H54 (cell line): ENCODE data around the gene LIN7C.

Experiments
- DNase-seq: peaks from one replicate; pipeline ENCODE4 v3.0.0; 2011; ENCODE audit warnings: low spot score, mixed read lengths; ENCODE audit not compliant: insufficient read length
- FAIRE-seq: peaks from 3 replicates; lab custom pipeline; 2011; peaks lifted over from hg19 to GRCh38; lab: Jason Lieb, UNC
- POLR2A ChIP-seq: IDR thresholded peaks from 2 replicates; pipeline ENCODE4 v1.6.1; 2011; ENCODE audit warnings: low read depth, mild to moderate bottlenecking, low read length

LIN7C gene

DNA sequence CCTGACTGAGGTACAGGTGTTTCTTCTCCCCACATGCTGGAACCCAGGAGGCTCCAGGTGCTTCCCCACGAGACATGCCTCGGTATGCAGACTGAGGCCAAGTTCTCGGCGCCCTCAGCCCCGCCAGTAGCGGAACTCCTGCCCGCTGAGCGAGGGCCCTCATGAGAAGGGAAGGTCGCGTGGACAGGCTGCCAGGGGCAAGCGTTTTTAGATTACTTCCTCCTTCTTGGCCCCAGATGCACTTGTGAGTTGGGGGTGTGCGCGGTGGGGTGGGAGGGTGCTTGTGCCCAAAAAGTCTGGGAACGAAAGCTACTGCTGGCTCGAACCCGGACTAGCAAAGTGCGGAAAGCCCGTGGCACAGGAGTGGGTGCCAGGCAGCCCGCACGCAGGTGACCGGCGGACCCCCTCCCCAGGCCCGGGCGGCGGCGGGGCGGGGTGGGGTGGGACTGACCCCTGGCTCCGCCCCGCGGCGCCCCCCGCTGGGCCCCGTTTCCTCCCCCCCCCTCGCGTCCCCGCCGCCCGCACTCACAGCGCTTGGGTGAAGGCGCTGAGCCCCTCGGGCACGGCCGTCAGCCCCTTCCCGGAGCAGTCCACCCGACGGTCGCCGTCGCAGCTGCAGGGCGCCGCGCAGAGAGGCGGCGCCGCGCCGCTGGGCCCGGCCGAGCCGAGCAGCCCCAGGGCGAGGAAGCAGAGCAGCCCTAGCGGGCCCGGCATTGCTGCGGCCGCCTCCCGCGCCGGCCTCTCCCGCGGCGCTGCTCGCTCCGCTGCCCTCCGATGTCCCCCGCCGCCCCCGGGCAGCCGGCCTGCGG lies 34.8 kb downstream of the LIN7C start:
- no peak; the same call in 1 of the 2 replicates for TF ChIP-seq POLR2A
- FAIRE-seq, result no peak
- no peak for DNase-seq

DNA sequence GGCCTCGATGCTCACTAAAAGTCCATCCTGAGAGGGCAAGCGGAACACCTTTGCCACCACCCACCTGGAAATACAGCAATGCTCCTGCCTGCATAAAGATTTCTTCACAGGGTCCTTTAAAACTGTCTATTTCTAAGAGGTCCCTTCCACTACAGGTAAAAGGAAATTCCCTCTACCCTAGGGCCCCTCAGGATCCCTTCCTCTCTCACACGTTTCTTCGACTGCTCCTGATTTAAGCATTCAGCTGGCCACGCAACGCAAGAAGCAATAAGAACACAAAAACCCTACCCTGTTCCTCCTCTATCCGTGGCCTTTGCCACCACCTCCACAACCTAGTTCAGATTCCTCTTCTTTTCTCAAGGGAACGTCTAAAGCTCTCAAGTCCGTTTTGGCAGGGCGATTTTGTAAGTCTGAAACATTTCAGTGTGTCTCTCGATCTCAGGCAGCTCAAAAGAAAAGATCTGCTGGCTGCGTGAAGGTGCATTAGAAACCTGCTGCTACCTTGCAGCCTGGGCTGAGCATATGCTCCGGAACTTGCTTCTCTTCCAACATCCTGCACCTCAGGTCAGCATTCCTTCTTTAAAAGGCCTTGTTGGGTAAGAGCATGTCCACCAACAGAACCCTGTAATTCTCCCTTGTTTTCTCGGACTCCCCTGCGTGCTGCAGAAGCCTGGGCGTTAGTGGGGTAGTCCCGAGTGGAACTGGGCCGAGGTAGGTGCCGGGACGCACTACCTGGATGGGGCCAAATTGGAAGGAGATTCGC lies 35.6 kb downstream of the LIN7C start:
- no peak for TF ChIP-seq POLR2A
- DNase-seq (no peak), FAIRE-seq (no peak)

DNA sequence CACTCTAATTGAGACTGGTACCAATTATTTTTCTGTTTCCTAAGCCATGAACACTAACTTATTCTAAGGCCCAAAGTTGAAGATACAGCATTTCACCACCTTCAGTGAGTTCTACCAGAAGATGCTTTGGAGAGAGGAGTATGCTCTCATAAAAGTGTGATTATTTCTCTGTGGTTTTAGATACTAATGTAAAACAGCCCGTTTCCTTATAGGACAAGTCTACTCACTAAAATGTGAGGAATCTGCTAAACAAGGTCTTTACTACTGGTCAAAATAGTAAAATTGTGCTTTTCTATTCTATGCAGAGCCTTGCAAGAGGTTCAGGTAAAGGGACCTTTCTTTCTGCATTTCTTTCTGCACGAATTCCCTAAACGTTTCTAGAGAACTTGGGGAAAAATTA lies 36.4 kb downstream of the LIN7C start:
- no peak for DNase-seq
- TF ChIP-seq POLR2A, result no peak
- FAIRE-seq, result no peak

DNA sequence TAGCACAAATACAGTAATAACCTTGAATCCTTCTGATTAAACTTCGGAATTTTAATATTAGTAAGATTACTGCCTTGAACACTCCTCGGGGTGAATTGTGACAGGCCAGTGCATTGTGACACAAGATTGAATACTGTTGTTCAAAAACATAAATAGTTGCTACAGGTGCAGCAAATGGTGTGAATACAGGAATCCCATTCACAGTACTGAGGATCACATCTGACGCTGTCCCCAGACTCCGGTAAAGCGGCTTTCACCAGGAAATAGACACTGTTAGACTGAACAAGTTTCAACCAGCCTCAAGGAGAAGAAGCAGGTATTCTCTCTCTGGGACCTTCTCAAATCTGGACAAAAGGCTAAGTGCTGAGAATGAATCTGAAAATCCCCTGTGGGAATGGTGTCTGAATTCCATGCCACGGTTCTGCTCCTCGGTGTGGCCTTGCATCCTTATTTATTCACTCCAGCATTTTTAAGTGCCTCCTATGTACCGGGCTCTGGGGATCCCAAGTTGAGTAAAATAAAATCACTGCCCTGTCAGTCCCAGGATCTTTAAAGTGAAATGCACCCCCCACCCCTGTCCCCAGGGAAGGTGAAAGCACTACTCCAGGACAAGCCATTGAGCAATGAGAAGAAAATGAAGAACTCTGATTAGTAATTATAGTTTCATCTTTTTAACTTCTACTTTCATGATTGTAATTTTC lies 37.4 kb downstream of the LIN7C start:
- DNase-seq (no peak), FAIRE-seq (no peak)
- TF ChIP-seq POLR2A, result no peak

DNA sequence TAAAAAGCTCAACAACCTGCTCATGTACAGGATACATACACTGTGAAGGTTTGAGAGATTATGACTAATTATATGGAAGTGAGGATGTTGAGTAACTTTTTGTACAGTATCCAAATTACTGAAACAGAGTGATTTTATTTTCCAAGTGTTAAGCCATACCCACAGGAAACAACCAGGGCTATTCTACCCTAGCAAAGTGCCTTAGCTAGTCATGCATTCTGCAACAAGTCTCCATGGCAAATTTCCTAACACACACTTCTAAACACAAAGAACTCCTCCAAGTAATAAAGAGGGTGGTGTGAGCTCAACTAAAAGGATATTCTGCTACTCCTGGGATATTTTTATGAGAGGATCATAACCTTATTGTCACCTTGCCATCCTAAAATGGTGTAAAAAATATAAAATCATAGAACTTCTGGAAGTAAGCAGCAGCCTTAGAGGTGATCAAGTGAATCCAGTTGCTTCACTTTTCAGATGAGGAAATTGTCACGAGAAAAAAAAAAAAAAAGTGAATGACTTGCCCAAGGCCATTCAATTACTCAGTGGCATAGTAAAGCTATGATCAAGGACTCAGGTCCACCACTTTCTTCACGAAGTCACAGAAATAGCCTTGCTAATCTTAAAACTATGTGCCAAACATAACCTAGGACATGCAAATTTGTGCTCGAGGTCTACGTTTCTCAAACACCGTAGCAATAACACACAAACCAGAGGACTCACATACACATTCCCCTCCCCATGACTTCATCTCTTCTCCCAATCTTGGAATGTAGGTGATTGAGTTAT lies 38.2 kb downstream of the LIN7C start:
- TF ChIP-seq POLR2A, result no peak
- no peak for DNase-seq
- peak; percentile 64 for FAIRE-seq

GRCh38 chr11:27467181-27467913 lies 39.2 kb downstream of the LIN7C start:
- no peak for TF ChIP-seq POLR2A
- DNase-seq (no peak), FAIRE-seq (no peak)

GRCh38 chr11:27466363-27466762 lies 40.2 kb downstream of the LIN7C start:
- FAIRE-seq (no peak), DNase-seq (no peak)
- no peak for TF ChIP-seq POLR2A

- DNase-seq (no peak), FAIRE-seq (no peak)
- TF ChIP-seq POLR2A, result no peak
Observed at GRCh38 chr11:27465629-27466028, 40.9 kb downstream of the LIN7C start.

GRCh38 chr11:27464909-27465308 lies 41.7 kb downstream of the LIN7C start:
- DNase-seq (no peak), FAIRE-seq (no peak)

DNA sequence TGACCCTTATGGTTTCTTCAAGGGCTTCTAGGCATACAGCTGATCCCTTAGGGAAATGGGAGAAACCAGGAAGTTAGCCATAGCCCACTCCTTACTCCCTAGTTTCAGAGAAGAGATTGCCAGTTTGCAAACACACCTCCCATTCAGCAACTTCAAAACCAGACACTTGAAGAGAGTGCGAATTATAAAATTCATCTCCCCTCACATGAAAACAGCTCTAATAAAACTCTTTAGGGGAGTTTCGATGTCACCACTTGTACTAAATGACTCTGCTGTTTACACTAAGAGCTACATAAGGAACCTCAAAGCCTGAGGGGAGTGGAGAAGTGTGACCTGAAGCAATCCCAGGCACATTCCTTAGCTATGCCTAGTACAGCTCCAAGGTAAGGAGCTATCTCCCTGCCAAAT lies 42.3 kb downstream of the LIN7C start:
- no peak for DNase-seq
- FAIRE-seq, result peak; percentile 36
- no peak for TF ChIP-seq POLR2A

More at GRCh38 chr11:27464909-27465308, 41.7 kb downstream of the LIN7C start:
- no peak for TF ChIP-seq POLR2A

GRCh38 chr11:27462543-27462942 lies 44.0 kb downstream of the LIN7C start:
- DNase-seq (no peak), FAIRE-seq (no peak)
- TF ChIP-seq POLR2A, result no peak

- DNase-seq (no peak), FAIRE-seq (no peak)
- no peak for TF ChIP-seq POLR2A
Observed at GRCh38 chr11:27460158-27460978, 46.2 kb downstream of the LIN7C start.

- no peak for TF ChIP-seq POLR2A
- DNase-seq (no peak), FAIRE-seq (no peak)
Observed at GRCh38 chr11:27459191-27459590, 47.4 kb downstream of the LIN7C start.
